KOPT-K1 (cell line): ENCODE measurements around the gene SREBF1.

Experiments
- H3K27ac ChIP-seq: fragments of 200-600 bp; sonication (generic); 2 replicates; pipeline ENCODE4 v1.5.1; 2016; ENCODE audit warnings: antibody characterized with exemption, mild to moderate bottlenecking, low read depth, low read length; ENCODE audit not compliant: poor library complexity, severe bottlenecking
- H3K36me3 ChIP-seq: fragments of 200-600 bp; sonication (generic); 2 replicates; pipeline ENCODE4 v1.5.1; 2017; ENCODE audit warnings: antibody characterized with exemption, mild to moderate bottlenecking, low read length, moderate library complexity; ENCODE audit not compliant: insufficient read depth
- H3K9me3 ChIP-seq: fragments of 200-600 bp; sonication (generic); 2 replicates; pipeline ENCODE4 v1.5.1; 2017; ENCODE audit warnings: antibody characterized with exemption, low read length, mild to moderate bottlenecking; ENCODE audit not compliant: insufficient read depth, poor library complexity, severe bottlenecking

SREBF1 gene

DNA sequence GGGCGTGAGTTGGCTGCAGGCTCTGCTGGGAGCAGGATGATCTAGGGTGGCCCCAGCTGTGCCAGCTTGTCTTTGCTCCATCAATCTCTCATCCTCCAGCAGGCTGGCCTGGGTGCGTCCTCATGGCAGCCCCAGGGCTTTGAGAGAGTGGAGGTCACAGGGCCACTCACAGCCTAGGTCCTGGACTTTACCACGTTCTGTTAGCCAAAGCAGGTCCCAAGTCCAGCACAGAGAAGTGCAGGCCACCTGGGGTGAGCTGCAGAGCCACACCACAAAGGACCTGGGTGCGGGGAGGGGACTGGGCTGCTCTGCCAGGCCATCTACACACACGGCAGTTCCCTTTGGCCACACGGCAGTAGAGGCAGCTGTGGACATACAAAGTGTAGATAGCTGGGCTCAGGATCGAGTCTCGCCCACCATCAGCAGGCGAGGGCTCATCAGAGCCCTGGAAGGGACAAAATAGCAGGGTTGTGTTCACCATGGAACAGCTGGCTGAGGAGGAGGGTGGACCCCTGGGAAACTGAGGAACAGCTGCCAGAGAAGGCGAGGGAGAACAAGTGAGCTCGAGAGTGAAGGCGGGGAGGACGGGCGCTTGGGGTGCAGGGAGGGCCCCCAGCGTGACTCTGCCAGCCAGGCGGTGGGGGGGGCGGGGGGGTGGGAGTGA is 30.0 kb downstream of the SREBF1 start:
- Histone ChIP-seq H3K27ac (no peak overlapping the region), H3K9me3 (no peaks in the 10 kb centered on the region), H3K36me3 (peaks cover 64% of the 10 kb centered on the region)

DNA sequence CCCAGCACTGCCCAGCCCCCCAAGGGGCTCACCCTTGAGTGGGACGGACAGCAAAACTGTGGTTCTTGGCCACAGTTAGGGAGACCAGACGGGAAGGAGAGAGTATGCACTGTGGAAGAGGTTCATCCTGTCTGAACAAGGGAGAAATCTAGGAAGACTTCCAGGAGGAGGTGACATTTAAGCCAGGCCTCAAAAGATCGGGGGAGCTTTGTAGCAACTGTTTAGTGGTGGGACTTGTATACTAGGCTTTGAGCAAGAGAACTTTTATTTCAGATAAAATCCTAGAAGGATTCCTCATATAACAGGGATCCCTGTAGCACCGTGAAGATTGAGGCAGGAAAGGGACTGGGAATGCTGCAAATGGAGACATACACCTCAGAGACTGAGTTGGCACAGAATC is 30.8 kb downstream of the SREBF1 start:
- H3K9me3 ChIP-seq = no peaks in the 10 kb centered on the region
- H3K27ac ChIP-seq = no peak overlapping the region
- peaks cover 61% of the 10 kb centered on the region for H3K36me3 ChIP-seq

DNA sequence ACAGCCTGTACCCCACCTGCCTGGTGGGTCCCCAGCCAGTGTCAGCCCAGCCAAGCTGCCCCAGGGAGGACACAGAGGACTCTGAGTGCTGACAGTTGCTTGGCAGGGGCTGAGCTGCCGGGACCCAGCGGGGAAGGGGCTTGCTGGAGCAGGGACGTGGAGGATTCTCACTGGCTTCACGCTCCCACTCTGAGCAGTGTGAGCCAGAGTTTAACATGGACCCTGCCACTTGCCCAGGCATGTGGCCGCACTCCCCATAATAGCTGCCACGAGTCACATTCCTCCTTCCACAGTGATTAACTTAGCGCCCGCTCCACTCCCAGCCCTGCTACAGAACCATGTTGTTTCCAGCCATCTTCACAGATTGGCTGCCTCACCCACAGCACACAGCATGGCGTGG is 31.2 kb downstream of the SREBF1 start:
- H3K9me3 ChIP-seq = no peaks in the 10 kb centered on the region
- H3K27ac ChIP-seq = no peak overlapping the region
- H3K36me3 ChIP-seq = peaks cover 61% of the 10 kb centered on the region

DNA sequence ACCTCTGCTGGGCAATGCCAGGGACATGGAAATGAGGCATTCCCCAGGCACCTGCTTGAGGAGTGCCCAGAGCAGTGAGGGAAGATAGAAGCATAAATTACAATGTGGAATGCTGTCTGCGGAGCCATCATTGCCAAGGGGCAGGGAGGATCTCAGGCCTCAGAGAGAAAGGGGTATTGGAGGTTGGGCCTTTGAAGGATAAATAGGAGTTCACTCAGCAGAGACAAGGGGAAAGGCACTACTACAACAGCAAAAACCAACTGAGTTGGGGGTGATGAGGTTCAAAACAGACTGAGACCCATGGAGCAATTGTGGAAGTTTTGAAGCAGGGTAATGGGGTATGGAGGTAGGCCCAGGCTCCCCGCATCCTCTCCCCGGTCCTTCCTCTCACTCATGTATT is 32.8 kb downstream of the SREBF1 start:
- Histone ChIP-seq H3K36me3 (peaks cover 68% of the 10 kb centered on the region), H3K9me3 (no peaks in the 10 kb centered on the region), H3K27ac (no peak overlapping the region)

DNA sequence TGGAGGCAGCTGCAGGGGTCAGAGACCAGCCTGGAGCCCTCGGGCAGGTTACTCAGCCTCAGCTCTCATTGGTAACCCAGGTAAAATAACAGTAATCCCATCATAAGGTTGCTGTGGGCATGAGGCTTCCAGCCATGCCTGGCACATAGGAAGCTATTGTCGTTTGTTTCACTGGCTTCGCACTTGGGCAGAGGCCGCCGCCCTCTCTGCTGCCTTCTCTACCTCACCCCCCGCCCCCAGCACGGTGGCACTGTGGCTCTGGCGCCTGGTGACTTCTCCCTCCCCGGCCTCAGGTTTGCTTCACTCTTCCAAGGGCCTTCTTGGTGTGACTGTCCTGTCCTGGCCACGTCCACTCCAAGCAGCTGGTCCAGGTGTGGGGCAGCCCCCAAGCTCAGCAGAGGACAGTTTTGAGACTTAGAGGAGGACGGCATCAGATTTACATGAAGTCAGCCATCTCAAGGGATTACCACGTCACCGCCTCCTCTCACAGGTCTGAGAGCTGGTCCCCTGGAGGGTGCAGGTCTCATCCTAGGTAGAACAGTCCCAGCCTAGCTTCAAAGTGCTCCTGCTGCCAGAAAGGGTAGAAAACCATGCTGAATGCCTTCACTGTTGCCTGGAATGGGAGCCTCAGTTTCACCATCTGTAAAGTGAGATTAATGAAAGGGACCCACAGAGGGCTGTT is 34.8 kb downstream of the SREBF1 start:
- Histone ChIP-seq H3K27ac (no peak overlapping the region), H3K9me3 (no peaks in the 10 kb centered on the region), H3K36me3 (peaks cover 76% of the 10 kb centered on the region)

DNA sequence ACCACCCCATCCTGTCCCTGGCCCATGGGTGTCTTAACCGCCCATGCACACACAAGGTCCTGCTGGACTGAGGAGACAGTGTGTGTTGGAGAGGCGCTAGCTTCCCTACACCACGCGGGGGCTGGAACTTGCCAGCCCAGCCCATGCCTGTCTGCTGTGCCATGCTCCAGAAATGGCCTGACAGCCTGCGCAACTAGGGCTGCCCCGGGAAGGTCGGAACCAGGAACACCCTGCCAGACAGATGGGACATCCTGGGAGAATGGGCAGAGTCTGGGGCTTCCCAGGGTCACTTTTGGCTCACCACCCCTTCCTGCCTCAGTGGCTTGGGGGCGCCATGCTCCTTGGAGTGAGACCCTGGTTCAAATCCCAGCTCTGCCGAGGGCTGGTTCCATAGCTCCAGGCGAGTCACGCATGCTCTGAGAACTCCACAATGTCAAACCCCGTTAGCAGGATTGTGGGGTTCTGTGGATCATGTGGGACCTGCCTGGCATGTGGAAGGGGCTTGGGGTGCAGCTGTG is 36.2 kb downstream of the SREBF1 start:
- H3K36me3 ChIP-seq = peaks cover 76% of the 10 kb centered on the region
- H3K27ac ChIP-seq = no peak overlapping the region
- H3K9me3 ChIP-seq = no peaks in the 10 kb centered on the region

DNA sequence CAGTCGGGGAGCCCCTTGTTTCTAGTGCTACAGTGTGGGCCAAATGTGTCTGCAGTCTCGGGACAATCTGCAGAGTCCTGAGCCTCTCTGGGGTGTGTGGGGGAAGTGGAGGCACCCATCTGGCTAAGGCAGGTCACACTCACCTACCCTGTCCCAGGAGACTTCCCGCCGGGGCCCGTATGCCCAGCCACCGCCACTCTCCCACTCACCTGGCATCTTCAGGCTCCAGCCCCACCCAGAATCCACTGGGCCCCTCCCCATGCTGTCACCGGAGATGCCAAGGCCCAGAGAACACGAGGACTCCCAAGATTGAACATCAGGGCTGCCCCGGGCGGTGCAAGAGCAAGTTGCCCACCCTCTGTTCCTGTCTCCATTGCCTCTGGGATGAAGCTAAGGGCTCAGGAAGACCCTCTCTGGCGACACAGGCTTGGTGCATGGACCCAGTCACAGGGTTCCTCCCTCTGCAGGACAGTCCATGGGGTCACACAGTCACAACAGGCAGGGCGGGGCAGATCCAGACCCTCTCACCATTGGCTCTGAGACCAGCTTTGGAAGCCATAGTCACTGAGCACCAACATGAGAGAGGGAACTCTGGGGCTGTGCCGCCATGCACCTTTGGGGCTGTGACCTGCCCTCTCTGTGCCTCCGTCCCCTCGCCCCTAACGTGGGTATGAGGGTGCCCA is 38.1 kb downstream of the SREBF1 start:
- Histone ChIP-seq H3K9me3 (no peaks in the 10 kb centered on the region), H3K27ac (no peak overlapping the region), H3K36me3 (peaks cover 82% of the 10 kb centered on the region)

DNA sequence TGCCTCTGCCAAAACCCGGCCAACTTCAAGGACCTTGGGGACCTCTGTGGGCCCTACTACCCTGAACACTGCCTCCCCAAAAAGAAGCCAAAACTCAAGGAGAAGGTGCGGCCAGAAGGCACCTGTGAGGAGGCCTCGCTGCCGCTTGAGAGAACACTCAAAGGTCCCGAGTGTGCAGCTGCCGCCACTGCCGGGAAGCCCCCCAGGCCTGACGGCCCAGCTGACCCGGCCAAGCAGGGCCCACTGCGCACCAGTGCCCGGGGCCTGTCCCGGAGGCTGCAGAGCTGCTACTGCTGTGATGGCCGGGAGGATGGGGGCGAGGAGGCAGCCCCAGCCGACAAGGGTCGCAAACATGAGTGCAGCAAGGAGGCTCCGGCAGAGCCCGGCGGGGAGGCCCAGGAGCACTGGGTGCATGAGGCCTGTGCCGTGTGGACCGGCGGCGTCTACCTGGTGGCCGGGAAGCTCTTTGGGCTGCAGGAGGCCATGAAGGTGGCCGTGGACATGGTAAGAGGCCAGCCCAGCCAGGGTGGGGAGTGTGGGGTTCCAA is 38.7 kb downstream of the SREBF1 start:
- H3K27ac ChIP-seq = no peak overlapping the region
- peaks cover 82% of the 10 kb centered on the region for H3K36me3 ChIP-seq
- no peaks in the 10 kb centered on the region for H3K9me3 ChIP-seq

DNA sequence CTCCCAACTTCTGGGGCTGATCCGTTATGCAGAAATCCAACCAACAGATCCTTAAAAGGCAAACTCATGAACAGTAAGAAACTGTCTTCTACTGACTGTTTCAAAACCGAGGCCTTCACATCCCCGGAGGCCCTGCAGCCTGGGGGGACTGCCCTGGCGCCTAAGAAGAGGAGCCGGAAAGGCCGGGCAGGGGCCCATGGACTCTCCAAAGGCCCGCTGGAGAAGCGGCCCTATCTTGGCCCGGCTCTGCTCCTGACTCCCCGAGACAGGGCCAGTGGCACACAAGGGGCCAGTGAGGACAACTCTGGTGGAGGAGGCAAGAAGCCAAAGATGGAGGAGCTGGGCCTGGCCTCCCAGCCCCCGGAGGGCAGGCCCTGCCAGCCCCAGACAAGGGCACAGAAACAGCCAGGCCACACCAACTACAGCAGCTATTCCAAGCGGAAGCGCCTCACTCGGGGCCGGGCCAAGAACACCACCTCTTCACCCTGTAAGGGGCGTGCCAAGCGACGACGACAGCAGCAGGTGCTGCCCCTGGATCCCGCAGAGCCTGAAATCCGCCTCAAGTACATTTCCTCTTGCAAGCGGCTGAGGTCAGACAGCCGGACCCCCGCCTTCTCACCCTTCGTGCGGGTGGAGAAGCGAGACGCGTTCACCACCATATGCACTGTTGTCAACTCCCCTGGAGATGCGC is 39.5 kb downstream of the SREBF1 start:
- no peaks in the 10 kb centered on the region for H3K9me3 ChIP-seq
- no peak overlapping the region for H3K27ac ChIP-seq
- H3K36me3 ChIP-seq = peaks cover 82% of the 10 kb centered on the region

DNA sequence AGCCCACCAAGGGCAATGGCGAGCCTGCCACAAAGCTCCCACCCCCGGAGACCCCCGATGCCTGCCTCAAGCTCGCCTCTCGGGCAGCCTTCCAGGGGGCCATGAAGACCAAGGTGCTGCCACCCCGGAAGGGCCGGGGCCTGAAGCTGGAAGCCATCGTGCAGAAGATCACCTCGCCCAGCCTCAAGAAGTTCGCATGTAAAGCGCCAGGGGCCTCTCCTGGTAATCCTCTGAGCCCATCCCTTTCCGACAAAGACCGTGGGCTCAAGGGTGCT is 40.1 kb downstream of the SREBF1 start:
- Histone ChIP-seq H3K27ac (no peak overlapping the region), H3K9me3 (no peaks in the 10 kb centered on the region), H3K36me3 (peaks cover 82% of the 10 kb centered on the region)

DNA sequence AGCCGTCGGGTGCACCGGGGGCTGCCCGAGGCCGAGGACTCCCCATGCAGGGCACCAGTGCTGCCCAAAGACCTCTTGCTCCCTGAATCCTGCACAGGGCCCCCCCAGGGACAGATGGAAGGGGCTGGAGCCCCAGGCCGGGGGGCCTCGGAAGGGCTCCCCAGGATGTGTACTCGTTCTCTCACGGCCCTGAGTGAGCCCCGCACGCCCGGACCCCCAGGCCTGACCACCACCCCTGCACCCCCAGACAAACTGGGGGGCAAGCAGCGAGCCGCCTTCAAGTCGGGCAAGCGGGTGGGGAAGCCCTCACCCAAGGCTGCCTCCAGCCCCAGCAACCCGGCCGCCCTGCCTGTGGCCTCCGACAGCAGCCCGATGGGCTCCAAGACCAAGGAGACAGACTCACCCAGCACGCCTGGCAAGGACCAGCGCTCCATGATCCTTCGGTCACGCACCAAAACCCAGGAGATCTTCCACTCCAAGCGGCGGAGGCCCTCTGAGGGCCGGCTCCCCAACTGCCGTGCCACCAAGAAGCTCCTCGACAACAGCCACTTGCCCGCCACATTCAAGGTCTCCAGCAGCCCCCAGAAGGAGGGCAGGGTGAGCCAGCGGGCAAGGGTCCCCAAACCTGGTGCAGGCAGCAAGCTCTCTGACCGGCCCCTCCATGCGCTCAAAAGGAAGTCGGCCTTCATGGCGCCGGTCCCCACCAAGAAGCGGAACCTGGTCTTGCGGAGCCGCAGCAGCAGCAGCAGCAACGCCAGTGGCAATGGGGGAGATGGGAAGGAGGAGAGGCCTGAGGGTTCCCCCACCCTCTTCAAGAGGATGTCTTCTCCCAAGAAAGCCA is 40.6 kb downstream of the SREBF1 start:
- Histone ChIP-seq H3K27ac (no peak overlapping the region), H3K36me3 (peaks cover 79% of the 10 kb centered on the region)

DNA sequence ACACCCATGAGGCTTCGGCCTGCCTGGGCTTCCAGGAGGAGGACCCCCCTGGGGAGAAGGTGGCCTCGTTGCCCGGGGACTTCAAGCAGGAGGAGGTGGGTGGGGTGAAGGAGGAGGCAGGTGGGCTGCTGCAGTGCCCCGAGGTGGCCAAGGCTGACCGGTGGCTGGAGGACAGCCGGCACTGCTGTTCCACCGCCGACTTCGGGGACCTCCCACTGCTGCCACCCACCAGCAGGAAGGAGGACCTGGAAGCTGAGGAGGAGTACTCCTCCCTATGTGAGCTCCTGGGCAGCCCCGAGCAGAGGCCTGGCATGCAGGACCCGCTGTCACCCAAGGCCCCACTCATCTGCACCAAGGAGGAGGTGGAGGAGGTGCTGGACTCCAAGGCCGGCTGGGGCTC is 41.5 kb downstream of the SREBF1 start:
- H3K27ac ChIP-seq = no peak overlapping the region
- peaks cover 70% of the 10 kb centered on the region for H3K36me3 ChIP-seq
- H3K9me3 ChIP-seq = no peaks in the 10 kb centered on the region

More for the DNA sequence above, 40.6 kb downstream of the SREBF1 start:
- H3K9me3 ChIP-seq = no peaks in the 10 kb centered on the region

DNA sequence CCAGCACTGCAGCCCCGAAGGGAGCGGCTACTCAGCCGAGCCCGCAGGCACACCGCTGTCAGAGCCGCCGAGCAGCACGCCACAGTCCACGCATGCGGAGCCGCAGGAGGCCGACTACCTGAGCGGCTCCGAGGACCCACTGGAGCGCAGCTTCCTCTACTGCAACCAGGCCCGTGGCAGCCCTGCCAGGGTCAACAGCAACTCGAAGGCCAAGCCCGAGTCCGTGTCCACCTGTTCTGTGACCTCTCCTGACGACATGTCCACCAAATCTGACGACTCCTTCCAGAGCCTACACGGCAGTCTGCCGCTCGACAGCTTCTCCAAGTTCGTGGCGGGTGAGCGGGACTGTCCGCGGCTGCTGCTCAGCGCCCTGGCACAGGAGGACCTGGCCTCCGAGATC is 42.4 kb downstream of the SREBF1 start:
- Histone ChIP-seq H3K36me3 (peaks cover 62% of the 10 kb centered on the region), H3K27ac (no peak overlapping the region), H3K9me3 (no peaks in the 10 kb centered on the region)

DNA sequence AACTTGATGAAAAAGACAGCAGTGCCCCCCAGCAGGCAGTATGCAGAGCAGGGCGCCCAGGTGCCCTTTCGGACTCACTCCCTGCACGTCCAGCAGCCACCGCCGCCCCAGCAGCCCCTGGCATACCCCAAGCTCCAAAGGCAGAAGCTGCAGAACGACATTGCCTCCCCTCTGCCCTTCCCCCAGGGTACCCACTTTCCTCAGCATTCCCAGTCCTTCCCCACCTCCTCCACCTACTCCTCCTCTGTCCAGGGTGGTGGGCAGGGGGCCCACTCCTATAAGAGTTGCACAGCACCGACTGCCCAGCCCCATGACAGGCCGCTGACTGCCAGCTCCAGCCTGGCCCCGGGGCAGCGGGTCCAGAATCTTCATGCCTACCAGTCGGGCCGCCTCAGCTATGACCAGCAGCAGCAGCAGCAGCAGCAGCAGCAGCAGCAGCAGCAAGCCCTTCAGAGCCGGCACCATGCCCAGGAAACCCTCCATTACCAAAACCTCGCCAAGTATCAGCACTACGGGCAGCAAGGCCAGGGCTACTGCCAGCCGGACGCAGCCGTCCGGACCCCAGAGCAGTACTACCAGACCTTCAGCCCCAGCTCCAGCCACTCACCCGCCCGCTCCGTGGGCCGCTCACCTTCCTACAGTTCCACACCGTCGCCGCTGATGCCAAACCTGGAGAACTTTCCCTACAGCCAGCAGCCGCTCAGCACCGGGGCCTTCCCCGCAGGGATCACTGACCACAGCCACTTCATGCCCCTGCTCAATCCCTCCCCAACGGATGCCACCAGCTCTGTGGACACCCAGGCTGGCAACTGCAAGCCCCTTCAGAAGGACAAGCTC is 43.2 kb downstream of the SREBF1 start:
- H3K27ac ChIP-seq = peak overlapping the region; percentile 60
- H3K36me3 ChIP-seq = peaks cover 54% of the 10 kb centered on the region
- H3K9me3 ChIP-seq = no peaks in the 10 kb centered on the region
